Ishikawa (cell line): ENCODE results near the gene NEXN.

Experiments used
- CEBPB ChIP-seq: IDR thresholded peaks from 2 replicates; pipeline ENCODE4 v1.6.1; 2012
- CREB1 ChIP-seq: IDR thresholded peaks from 2 replicates; pipeline ENCODE4 v1.6.1; 2012; ENCODE audit warnings: low read depth
- EGR1 ChIP-seq: IDR thresholded peaks from 2 replicates; pipeline ENCODE4 v1.6.1; 2012
- EP300 ChIP-seq: IDR thresholded peaks from 2 replicates; pipeline ENCODE4 v1.6.1; 2012; ENCODE audit warnings: borderline replicate concordance
- FOXM1 ChIP-seq: IDR thresholded peaks from 2 replicates; pipeline ENCODE4 v1.6.1; 2012; ENCODE audit warnings: low read depth, borderline replicate concordance
- MAX ChIP-seq: IDR thresholded peaks from 2 replicates; pipeline ENCODE4 v1.6.1; 2012
- NFIC ChIP-seq: IDR thresholded peaks from 2 replicates; pipeline ENCODE4 v1.6.1; 2012
- RAD21 ChIP-seq: IDR thresholded peaks from 2 replicates; pipeline ENCODE4 v1.6.1; 2012; ENCODE audit warnings: low read depth
- REST ChIP-seq: IDR thresholded peaks from 2 replicates; pipeline ENCODE4 v1.6.1; 2012; ENCODE audit warnings: low read depth, mild to moderate bottlenecking
- TAF1 ChIP-seq: IDR thresholded peaks from 2 replicates; pipeline ENCODE4 v1.6.1; 2012; ENCODE audit warnings: low read depth, mild to moderate bottlenecking
- TCF12 ChIP-seq: IDR thresholded peaks from 2 replicates; pipeline ENCODE4 v1.6.1; 2012; ENCODE audit warnings: low read depth
- TEAD4 ChIP-seq: IDR thresholded peaks from 2 replicates; pipeline ENCODE4 v1.6.1; 2012
- YY1 ChIP-seq: IDR thresholded peaks from 2 replicates; pipeline ENCODE4 v1.6.1; 2012; ENCODE audit warnings: low read depth
- ZBTB7A ChIP-seq: IDR thresholded peaks from 2 replicates; pipeline ENCODE4 v1.6.1; 2012; ENCODE audit warnings: low read depth
- TF ChIP-seq, protein P1 (sequence below): IDR thresholded peaks from 2 replicates; pipeline ENCODE4 v1.6.1; 2012

NEXN gene

DNA sequence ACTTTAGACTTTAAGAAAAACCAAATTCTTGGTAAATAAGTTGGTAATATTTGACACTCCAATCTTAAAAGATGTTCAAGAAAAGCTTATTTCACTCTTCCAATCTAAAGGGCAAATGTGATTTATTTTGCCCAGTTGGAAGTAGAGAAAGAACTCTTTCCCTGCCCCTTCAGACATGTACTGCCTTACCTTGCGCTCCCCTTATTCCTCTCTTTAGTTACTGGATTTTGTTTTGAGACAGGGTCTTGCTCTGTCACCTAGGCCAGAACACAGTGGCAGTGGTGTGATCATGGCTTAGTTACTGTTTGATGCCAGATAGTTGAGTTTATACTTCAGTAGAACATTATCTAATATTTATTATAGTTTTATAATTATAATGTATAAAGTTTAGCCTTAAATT, 62.9 kb downstream of the NEXN start:
- no peak for TF ChIP-seq EP300
- TF ChIP-seq CREB1, result no peak
- no peak for TF ChIP-seq REST
- TF ChIP-seq NFIC, result no peak
- no peak for TF ChIP-seq ZBTB7A

- TF ChIP-seq TAF1 (no peak), TCF12 (no peak), NFIC (no peak), CEBPB (no peak), MAX (no peak), CREB1 (no peak), EGR1 (no peak), EP300 (no peak)
These were observed 65.5 kb downstream of the NEXN start for GRCh38 chr1:77953907-77954306.

- TF ChIP-seq TCF12, result no peak
- no peak for TF ChIP-seq RAD21
- TF ChIP-seq MAX, result no peak
- no peak for TF ChIP-seq NFIC
- no peak for TF ChIP-seq EP300
- no peak for TF ChIP-seq YY1
- no peak for TF ChIP-seq EGR1
- TF ChIP-seq REST, result no peak
- TF ChIP-seq TAF1, result no peak
- TF ChIP-seq, protein P1, sequence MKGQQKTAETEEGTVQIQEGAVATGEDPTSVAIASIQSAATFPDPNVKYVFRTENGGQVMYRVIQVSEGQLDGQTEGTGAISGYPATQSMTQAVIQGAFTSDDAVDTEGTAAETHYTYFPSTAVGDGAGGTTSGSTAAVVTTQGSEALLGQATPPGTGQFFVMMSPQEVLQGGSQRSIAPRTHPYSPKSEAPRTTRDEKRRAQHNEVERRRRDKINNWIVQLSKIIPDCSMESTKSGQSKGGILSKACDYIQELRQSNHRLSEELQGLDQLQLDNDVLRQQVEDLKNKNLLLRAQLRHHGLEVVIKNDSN, result no peak
- TF ChIP-seq TEAD4, result no peak
- TF ChIP-seq CEBPB, result no peak
- no peak for TF ChIP-seq CREB1
- TF ChIP-seq FOXM1, result no peak
- no peak for TF ChIP-seq ZBTB7A
These were observed 66.1 kb downstream of the NEXN start for GRCh38 chr1:77954521-77954920.

DNA sequence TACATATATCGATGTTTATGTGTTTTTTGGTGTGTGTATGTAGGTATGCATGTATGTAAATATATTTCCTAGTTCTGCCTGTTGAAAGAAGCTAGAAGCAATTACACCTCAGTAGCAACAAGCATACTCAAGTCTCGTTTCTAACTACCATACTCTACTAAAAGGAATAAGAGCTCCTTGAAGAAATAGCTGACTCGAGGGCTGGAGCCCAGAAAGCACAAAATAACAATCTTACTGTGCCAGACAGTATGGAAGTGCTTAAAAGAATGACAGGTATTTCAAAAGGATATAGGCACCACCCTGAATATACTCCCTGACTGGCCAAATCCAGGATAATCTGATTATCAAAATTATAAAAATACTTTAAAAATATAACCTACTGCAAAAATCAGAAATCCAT, 67.3 kb downstream of the NEXN start:
- TF ChIP-seq, protein P1, result no peak

DNA sequence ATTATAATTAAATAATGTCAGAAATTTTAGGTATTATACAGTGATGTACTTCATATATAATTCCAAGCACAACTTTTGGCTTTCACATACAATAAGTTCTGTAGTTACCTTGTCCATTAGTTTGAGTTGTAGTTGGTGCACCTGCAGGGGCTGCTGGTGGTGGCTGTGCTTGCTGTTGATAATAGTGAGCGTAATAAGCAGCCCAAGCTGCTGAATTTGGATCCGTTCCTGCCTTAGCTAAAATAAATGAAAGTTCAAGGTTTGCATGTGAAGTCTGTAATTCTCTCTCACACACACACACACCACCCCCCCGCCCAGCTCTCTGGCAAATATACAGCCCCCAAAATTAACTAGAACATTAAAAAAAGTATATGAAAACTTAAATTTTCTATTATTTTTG, 68.0 kb downstream of the NEXN start:
- no peak for TF ChIP-seq NFIC
- no peak for TF ChIP-seq CREB1
- TF ChIP-seq TEAD4, result no peak
- no peak for TF ChIP-seq EP300
- no peak for TF ChIP-seq YY1
- TF ChIP-seq REST, result no peak
- TF ChIP-seq FOXM1, result no peak
- no peak for TF ChIP-seq CEBPB
- TF ChIP-seq TCF12, result no peak
- no peak for TF ChIP-seq RAD21
- no peak for TF ChIP-seq MAX

DNA sequence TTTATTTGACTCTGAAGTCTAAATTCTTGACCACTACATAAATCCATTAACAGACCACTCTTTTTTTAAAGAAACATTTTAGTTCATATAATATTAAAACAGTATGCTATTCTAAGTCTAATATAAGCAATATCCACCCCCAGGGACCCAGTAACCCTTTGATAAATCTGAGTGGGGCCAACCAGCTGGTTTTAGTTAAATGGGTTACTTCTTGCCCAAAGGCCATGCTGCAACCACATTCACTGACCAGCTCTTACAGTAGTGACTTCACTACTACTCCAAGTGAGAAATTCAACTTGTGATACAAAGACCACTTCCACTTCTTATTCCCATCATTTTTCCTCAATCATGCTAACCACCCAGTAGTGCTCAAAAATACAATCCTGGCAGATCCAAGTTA, 70.0 kb downstream of the NEXN start:
- TF ChIP-seq YY1 (no peak), FOXM1 (no peak), EP300 (no peak), TAF1 (no peak), CEBPB (no peak), TEAD4 (no peak), CREB1 (no peak), EGR1 (no peak), NFIC (no peak), REST (no peak), RAD21 (no peak), MAX (no peak), ZBTB7A (no peak), TCF12 (no peak)
- TF ChIP-seq, protein P1, result no peak
